ENCODE measurements around the gene CASS4.

GRCh38 chr20:56423886-56424285, 11.8 kb downstream of the CASS4 start:
- no peak for TF ChIP-seq CTCF (conservative IDR thresholded peaks at IDR 0.05; ENCODE audit: low read depth, low read length)
- no peak for TF ChIP-seq EZH2 (IDR thresholded peaks at IDR 0.05; ENCODE audit: borderline replicate concordance, low read depth, low read length, poor library complexity, severe bottlenecking)
